GM18870 (cell line): ENCODE data around the gene ABI1.
A peak's percentile ranks its signal among the peaks of the same experiment; 100 is the strongest.
"Not testable (repeated sequence)": the region's sequence is repeated elsewhere in the genome, so short reads cannot be mapped to it uniquely, and the experiment has no call there.

Experiments
- ATAC-seq: cut with Tn5 transposase; IDR thresholded peaks from one replicate; pipeline ENCODE4 v1.9.1; 2021; ENCODE audit warnings: moderate library complexity; ENCODE audit not compliant: unreplicated experiment

Gene ABI1

DNA sequence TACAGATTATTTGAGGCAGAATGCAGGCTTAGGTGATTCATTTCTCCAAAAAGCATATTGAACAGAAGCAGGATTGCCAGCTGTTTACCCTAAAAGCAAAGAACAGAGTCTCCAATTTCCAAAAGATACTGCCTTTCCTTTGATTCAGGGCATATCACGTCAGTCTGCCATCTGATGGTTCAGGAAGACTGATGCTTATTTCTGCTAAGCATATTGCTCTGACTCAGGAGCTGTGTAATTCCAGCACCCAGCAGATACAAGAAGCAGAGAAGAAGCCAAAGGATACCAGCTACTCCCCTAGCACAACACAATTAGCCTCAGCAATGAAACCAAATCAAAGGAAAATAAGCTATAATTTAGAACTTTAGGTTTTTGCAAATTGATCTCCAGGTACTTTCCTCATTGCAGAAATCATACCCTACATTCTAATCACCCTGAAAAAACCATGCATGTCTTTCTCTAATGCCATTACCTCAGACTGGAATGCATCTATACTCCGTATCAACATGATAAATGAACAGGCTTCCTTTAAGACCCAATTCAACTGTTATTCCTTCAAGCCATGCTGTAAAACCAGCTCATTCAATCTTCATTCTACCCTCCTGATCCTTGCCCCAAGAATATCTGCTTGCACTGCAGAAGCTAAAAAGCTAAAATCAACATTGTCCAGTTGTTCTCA, 55.1 kb downstream of the ABI1 start:
- no peak for ATAC-seq

DNA sequence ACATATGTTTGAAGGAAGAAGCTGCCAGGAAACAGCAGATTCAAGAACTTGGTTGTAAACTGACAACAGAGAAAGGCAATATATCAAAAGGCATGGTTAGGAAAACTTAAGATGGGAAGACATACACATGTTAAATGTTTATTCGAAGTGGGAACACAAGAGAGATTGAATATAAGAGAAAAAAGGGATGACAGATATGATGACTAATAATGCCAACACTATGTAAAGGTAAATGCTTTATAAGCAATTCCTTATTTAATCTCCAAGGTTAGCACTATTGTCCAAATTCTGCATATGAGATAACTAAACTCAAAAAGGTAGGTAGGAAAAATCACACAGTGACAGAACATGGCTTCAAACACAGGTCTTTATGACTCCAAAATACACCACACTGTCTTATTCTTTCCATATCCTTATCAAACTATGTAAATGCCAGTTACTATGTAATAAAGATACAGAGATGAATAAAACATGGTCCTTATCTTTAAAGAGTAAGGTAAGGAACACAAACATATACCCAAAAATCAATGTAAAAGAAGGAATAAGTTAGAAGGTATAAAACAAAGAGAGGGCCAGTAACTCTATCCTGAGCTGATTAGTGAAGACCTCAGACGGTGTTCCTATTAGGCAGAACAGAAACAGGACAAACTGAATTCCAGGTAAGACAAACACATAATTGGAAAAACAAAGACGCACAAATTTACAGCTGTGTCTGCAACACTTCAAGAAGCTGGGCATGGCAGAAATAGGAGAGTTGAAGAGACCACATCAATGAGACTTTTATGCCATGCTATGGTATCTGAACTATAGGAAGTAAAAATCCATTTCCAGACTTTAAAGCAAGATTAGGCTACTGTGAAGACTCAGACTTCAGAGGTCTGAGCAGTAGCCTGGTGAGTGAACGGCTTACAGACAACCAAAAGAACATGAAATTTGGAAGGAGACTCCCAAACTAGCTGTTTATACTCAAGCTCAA, 56.1 kb downstream of the ABI1 start:
- no peak for ATAC-seq

DNA sequence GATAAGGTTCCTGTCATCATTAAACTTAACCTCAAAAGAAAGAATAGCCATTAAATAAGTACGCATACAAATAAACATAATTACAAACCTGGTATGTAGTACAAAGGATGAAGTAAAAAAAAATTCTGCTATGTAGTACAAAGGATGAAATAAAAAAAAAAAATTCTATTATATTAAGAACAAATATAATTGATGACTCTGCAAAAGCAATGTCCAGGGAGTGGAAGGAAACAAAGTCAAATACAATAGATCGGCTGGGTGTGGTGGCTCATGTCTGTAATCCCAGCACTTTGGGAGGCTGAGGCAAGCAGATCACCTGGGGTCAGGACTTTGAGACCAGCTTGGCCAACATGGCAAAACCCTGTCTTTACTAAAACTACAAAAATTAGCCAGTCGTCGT, 56.9 kb downstream of the ABI1 start:
- ATAC-seq = no peak

DNA sequence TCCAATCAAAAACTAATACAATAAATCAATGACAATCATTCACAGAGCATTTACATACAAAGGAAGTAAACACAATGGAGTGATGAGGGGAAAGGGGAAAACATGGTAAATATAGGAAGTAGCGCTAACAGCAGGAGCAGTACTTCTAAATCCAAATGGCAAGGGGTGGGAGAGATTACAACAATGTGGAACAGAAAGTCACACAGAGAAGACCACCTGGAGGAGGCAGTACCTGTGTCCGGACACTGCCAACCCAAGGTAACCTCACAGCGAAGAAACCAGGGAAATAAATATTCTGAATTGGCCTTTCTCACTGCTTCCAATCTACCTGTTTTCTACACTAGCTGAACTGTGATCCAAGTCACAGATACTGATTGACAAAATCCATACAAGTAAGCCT, 58.2 kb downstream of the ABI1 start:
- ATAC-seq = no peak

DNA sequence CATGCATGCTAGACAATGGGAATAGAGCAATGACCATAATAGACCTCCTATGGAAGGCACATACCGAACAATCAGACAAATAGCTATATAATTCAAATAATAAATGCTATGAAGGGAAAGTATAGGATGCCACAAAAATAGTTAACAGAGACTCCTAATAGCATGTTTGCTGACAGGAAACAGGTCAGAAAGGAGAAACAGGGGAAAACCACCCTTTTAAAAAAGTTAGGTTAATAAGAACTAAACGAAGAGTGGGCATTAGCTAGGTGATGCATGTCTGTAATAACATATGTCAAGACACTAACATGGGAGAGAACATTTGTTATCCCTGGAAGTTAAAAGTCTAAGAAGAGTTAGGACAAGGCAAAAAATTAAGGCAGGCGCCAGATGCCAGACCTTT, 58.9 kb downstream of the ABI1 start:
- no peak for ATAC-seq

DNA sequence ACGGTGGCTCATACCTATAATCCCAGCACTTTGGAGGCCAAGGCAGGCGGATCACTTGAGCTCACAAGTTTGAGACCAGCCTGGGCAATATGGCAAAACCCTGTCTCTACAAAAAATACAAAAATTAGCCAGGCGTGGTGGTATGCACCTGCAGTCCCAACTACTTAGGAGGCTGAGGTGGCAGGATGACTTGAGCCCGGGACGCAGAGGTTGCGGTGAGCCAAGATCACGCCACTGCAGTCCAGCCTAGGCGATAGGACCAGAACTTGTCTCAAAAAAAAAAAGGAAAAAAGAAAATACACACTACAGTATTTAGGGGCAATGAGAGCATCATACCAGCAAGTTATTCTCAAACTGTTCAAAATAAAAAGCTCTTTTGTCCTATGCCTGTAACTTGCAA, 59.5 kb downstream of the ABI1 start:
- no peak for ATAC-seq

DNA sequence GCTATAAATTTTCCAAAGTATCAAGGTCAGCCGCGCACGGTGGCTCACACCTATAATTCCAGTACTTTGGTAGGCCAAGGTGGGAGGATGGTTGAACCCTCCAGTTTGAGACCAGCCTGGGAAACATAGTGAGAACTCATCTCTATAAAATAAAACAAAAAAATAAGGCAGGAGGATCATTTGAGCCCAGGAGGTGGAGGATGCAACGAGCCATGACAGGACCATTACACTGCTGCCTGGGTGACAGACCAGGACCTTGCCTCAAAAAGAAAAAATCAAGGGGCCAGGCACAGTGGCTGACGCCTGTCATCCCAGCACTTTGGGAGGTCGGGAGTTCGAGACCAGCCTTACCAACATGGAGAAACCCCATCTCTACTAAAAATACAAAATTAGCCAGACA, 60.3 kb downstream of the ABI1 start:
- ATAC-seq = no peak

DNA sequence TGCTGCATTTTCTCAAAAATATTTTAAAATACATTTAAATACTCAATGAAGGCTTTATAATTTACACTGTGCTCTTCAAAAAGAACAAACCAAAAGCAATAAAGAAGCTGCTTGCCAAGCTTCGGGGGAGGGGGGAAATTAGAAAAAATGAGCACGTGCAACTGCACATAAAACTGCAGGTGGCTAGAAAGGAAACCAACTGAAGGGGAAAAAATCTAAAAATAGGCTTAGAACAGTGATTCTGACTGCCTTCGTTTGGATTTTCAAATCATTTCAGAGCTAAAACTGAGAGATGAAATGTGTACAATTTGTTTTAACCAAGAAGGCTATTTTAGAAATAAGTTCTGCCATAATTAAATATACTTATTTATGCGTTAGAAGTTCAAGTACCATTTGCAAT, 61.4 kb downstream of the ABI1 start:
- ATAC-seq = peak; percentile 51

DNA sequence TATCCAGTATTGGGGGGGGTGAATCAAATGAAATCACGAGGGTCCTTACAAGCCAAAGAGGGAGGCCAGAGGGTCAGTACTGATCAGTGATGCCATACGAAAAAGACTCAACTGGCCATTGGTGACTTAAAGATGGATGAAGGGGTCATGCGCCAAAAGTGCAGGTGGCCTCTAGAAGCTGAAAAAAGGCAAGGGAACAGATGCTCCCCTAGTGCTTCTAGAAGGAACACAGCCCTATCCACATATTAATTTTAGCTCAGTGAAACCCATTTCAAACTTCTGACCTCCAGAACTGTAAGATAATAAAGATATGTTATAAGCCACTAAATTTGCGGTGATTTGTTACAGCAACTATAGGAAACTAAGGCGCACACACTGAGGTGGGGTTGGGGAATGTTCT, 62.5 kb downstream of the ABI1 start:
- no peak for ATAC-seq

DNA sequence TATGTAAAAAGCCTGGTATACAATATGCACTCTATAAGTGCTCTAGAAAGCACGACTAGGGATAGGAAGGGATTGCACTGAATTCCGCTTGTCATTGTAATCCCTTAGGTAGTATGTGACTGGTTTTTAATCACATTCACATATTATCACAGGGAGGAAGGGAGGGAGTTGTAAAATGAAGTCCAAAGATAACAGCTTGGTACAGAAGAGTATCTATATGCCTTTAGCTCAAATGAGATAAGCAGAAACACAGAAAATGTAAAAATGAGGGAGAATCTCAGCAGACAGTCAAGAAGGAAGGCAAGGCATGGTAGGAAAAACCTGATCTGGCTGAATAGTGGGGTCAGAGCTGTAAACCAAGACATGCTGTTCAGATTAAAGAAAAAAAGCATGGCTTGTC, 63.4 kb downstream of the ABI1 start:
- ATAC-seq = no peak

DNA sequence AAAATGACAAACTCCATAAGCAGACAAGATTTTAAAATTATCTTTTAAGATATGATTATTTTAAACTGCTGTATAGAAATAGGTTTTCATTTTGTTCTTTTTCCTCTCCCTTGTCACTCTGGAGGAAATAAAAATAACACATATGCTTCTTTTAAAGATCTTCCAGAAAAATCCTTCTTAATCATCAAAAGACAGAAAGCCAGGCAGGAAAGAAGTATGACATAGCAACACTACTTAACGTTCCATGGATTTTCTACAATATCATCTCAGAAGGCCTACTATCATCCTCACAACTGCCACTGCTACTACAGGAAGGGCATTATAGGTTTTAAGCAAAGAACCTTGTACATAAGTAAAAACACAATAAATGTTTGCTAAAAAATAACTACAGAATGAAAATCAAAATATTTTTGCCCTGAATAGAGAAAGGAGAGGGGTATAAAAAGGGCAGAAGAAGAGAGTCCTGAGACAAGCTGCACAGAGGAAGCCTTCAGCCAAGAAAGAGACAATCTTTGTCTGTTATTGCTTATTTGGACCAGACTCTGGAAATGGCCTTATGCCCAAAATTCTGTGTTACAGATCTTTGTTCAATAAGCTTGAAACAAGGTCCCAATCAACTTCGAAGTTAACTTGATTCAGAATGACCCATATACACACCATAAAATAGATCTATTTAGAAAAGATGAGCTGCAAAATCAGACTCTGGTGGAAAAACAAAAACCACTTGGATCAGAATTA, 67.8 kb downstream of the ABI1 start:
- ATAC-seq = no peak

DNA sequence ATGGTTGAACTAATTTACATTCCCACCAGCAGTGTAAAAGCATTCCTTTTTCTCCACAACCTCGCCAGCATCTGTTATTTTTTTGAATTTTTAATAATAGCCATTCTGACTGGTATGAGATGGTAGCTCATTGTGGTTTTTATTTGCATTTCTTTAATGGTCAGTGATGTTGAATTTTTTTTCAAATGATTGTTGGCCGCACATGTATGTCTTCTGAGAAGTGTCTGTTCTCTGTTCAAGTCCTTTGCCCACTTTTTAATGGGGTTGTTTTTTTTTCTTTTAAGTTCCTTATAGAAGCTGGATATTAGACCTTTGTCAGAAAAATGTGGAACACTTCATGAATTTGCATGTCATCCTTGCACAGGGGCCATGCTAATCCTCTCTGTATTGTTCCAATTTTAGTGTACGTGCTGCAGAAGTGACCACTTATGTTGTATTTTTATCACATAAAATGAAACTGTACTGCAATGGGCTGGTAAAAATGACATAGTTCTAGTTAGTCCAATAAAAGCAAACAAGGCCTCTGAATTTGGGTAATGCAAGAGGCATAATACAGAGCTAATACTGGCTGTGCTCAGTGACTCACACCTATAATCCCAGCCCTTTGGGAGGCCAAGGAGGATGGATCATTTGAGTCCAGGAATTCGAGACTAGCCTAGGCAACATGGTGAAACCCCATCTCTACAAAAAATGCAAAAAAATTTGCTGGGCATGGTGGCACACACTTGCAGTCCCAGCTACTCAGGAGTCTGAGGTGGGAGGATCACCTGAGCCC, 70.3 kb downstream of the ABI1 start:
- ATAC-seq = no peak

DNA sequence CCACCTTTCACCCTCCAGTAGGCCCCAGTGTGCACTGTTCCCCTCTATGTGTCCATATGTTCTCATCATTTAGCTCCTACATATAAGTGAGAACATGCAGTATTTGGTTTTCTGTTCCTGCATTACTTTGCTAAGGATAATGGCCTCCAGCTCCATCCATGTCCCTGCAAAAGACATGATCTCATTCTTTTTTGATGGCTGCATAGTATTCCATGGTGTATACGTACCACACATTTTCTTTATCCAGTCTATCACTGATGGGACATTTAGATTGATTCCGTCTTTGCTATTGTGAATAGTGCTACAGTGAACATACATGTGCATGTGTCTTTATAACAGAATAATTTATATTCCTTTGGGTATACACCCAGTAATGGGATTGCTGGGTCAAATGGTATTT, 71.0 kb downstream of the ABI1 start:
- ATAC-seq = not testable (repeated sequence)

DNA sequence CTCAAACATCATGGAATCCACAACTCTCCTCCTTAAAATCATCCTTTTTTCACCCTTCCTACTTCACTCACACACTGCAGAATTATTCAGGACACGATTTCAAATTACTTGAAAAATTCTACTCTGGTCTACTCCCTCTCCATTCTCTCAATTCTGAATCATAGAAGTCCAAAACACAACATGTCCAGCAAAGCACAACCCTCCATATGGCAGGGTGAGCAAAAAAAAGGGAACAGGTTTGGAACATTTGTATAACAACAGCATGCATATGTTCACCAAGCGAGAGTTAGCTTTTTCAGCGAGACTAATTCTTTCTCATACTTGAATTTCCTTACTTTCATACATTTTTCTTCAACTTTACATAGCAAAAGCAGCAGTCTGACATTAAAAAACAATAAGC, 73.4 kb downstream of the ABI1 start:
- no peak for ATAC-seq

DNA sequence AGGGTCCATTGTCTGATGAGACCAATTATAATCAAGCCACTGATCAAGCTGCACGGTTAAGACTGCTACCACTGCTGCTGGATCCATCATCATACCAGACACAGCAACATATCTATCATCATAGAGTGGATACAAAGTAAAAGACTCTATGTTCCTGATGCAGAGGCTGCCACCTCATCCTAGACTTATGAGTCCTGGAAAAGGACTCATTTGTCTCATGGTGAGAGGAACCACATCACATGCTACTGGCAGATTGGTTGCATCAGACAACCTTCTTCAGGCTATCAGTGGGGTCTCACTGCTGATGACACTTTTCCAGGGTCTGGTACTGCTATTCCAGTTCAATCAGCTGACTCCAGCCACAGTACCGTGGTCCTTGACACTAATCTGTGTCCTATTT, 79.0 kb downstream of the ABI1 start:
- no peak for ATAC-seq

DNA sequence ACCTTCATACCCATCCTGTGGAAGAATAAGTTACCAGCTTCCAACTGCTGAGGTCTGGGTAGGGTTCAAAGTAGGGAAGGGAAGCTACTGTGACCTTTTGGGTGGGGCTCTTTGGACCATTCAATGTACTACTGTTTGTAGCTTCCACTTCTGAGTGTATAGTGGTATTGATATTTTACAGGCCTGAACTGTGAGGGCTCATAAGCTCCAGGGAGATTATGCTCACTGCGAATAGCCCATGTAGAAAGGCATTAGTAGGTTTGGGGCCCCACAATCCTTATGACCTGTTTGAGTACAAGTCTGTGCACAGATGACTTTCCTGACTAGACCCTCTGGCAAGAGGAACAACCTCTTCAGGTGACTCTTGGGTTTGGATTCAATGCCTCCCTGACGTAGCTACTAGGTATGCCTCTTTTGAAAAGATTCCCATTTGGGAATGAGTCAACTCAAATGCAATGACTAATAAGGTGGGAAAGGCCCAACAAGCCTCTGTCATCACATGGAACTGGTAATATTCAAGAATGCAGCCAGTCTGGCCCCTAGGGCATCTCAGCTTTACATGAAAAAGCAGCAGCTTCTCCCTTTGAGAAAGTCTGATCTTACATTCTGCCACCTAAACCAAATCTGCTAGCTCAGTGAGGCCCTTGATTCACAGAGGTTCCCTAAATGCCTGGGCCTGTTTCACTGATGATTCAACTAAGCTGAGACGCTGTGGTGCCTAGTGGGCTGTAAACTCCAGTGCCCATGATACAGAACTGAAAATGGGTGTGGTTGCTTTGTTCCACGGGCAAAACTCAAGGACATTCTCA, 79.8 kb downstream of the ABI1 start:
- peak; percentile 47 for ATAC-seq

DNA sequence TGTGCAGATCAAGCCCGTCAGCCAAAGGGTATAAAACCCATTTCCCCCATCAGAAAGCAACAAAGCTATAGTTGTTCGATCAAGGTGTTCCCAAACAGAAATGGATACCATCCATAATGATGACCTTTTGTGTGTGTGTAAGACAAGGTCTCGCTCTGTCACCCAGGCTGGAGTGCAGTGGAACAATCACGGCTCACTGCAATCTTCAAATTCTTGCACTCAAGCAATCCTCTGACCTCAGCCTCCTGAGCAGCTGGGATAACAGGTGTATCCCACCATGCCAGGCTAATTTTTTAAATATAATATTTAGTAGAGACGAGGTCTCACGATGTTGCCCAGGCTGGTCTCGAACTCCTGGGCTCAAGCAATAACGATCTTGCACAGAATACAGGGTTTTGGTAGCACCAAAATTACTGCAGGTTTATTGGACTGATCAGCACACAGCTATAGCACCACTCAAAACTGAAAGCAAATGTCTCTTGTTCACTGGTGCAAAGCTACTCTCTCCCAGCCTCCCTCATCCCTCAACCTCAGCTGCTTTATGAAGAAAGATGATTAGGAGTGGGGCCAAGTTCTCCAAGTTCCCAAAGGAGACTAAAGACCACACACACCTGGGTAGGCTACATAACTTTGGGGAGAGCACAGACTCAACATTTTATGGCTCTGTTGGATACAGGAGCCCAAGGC, 80.5 kb downstream of the ABI1 start:
- ATAC-seq = no peak

DNA sequence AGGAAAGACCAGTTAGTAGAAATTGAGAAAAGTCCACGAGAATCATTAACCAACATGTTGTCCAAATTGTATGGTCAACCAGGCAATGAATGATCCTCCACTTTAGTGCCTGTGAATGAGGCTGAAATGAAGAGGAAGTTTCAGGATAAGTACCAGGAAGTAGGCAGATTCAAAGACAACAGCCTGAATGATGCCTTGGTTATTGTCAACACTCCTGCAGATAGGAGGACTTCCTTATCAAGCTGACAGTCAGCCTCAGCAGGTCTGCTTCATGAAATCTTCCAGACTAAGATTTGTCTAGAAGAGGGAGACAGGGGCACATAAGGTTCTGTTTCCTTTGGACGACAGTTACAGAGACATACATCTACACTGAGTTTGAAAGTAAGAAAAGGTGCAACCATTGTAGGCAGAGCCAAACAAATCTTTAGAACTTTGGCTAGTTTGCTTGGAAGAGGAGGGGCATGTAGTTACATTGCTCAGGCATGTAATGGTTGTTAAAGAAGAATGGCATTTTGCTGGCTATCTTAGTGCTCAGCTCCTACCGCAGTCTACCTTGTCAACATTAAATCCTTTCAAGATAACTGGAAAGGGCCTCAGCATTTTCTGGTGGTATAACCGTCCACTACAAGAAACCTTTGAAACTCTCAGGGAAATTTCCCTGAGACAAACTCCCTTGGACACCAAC, 81.4 kb downstream of the ABI1 start:
- no peak for ATAC-seq

DNA sequence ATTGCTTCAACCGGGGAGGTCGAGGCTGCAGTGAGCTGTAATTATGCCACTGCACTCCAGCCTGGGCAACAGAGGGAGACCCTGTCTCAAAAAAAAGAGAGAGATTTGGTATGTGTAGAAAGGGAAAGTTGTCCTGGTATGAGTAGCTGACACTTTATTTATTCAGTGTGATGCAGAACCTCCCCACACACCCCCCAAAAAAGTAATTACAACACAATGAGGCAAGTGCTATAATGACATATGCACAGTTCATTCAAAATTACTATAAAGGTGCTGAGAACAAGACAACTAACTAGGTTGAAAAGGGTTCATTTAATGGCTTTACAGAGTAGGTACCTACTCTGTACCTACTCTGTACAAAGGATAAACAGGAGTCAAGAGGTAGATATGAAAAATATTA, 83.1 kb downstream of the ABI1 start:
- no peak for ATAC-seq
